Measurements from ENCODE around the gene OGFOD1.

DNA sequence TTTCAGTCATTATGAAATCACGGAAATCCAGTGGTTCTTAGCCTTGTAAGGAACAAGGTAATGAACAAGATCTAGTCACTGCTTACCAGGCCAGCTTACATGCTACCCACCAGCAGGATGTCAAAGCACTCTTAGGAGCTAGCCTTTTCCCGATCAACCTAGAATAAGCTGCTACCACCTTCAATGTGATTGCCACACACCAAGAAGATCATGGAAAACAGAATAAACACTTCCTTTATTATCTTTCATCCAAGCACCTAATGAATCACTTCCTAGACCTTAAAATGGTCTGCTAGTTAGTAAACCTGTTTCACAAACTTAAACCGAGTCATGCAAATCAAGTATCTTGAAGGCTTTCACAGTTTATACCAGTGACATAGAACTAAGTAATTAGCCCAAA, 63.5 kb downstream of the OGFOD1 start:
- TF ChIP-seq, protein P1, sequence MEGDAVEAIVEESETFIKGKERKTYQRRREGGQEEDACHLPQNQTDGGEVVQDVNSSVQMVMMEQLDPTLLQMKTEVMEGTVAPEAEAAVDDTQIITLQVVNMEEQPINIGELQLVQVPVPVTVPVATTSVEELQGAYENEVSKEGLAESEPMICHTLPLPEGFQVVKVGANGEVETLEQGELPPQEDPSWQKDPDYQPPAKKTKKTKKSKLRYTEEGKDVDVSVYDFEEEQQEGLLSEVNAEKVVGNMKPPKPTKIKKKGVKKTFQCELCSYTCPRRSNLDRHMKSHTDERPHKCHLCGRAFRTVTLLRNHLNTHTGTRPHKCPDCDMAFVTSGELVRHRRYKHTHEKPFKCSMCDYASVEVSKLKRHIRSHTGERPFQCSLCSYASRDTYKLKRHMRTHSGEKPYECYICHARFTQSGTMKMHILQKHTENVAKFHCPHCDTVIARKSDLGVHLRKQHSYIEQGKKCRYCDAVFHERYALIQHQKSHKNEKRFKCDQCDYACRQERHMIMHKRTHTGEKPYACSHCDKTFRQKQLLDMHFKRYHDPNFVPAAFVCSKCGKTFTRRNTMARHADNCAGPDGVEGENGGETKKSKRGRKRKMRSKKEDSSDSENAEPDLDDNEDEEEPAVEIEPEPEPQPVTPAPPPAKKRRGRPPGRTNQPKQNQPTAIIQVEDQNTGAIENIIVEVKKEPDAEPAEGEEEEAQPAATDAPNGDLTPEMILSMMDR (IDR thresholded peaks at IDR 0.05; ENCODE audit: insufficient read depth, low read length) = no peak
- no peak for TF ChIP-seq SPI1 (IDR thresholded peaks at IDR 0.05; ENCODE audit: borderline replicate concordance, low read depth)
